HG02840 (cell line): ENCODE measurements around the gene KRTAP5-1.
"Not testable (repeated sequence)": the region's sequence is repeated elsewhere in the genome, so short reads cannot be mapped to it uniquely, and the experiment has no call there.

Source experiments
- ATAC-seq: cut with Tn5 transposase; IDR thresholded peaks from one replicate; pipeline ENCODE4 v1.9.1; 2021; ENCODE audit warnings: mild to moderate bottlenecking, moderate library complexity, moderate number of reproducible peaks; ENCODE audit not compliant: unreplicated experiment, low FRiP score

Gene KRTAP5-1, protein sequence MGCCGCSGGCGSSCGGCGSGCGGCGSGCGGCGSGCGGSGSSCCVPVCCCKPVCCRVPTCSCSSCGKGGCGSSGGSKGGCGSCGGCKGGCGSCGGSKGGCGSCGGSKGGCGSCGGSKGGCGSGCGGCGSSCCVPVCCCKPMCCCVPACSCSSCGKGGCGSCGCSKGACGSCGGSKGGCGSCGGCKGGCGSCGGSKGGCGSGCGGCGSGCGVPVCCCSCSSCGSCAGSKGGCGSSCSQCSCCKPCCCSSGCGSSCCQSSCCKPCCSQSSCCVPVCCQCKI

DNA sequence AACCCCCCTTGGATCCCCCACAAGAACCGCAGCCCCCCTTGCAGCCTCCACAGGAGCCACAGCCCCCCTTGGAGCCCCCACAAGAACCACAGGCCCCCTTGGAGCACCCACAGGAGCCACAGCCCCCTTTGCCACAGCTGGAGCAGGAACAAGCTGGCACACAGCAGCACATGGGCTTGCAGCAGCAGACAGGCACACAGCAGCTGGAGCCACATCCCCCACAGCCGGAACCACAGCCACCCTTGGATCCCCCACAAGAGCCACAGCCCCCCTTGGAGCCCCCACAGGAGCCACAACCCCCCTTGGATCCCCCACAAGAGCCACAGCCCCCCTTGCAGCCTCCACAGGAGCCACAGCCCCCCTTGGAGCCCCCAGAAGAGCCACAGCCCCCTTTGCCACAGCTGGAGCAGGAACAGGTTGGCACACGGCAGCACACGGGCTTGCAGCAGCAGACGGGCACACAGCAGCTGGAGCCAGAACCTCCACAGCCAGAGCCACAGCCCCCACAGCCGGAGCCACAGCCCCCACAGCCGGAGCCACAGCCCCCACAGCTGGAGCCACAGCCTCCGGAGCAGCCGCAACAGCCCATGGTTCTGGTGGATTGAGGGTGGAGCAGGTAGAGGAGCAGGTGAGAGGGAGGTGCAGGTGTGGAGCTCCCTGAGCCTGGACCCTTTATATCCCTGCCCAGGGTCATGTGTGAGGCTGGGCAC is at the start of gene KRTAP5-1:
TSS of gene KRTAP5-1 (minus strand) at position 623 of the 710 bp plus-strand sequence. CDS start at position 589, 34 bp downstream.
- ATAC-seq, result not testable (repeated sequence)

DNA sequence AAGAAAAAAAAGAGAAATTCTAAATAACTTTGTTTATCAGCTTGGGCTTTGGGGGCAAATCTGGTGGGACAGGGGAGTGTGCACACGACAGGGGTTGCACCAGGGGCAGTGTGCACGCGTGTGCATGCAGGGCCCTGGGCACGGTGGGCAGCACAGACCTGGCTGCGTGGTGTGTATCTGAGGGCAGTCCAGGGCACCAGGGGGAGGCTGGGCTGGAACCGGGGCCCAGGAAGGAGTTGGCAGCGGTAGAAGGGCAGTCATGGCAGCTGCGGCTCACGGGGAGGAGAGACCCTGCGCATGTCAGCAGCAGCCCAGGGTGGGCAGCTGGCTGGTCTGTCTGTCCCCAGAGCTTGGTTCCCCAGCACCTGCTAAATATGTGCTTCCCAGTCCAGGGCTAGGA is 48.8 kb upstream of the KRTAP5-1 start:
- ATAC-seq, result no peak

DNA sequence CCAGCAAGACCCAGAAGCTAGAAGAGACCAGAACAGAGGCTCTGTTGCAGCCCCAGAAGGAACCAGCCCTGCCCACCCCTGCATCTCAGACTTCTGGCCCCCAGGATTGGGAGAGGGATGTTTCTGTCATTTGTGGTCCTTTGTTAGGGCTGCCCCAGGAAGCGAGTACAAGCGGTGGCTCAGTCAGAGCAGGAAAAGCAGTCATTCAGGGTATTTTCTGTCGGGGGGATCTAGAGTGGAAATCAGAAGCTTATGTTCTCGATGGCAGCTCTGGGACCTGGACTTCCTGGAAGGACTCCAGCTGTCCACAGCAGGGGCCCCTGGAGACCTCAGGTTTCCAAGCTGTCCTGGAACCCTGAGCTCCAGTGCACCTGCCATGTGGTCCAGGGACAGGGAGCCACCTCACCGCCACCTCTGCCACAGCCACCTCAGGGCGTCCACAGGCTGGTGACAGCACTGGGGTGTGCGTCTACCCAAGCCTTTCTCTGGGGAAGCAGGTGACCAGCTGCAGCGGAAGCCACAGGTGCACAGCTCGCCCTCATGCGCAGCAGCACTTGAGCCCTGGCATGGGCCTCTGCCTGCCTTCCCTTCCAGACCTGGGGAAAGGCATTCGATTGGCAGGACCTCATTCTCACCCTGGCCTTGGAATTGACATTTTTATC is 47.1 kb upstream of the KRTAP5-1 start:
- no peak for ATAC-seq

DNA sequence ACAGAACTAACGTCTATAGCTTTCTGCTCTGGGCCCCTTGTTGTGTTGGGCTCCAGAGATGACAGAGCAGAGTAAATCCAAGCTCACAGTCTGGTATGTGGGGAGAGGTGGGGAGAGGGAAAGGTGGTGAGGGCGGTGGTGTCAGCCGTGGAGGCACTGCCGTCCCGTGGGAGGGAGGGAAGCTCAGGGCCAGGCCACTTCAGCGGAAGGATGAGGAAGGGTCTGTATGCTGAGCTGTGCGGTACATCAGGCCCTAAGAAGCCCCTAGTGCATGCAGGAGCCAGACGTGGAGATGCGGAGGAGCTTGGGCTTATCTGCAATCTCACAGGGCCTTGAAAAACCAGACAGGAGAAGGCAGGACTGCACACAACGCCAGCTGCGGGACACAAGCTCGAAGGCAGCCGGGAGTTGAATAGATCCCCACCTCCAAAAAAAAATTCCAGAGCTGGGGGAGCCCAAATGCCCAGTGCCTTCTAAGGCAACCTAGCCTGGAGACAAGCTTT is 46.0 kb upstream of the KRTAP5-1 start:
- ATAC-seq, result no peak

DNA sequence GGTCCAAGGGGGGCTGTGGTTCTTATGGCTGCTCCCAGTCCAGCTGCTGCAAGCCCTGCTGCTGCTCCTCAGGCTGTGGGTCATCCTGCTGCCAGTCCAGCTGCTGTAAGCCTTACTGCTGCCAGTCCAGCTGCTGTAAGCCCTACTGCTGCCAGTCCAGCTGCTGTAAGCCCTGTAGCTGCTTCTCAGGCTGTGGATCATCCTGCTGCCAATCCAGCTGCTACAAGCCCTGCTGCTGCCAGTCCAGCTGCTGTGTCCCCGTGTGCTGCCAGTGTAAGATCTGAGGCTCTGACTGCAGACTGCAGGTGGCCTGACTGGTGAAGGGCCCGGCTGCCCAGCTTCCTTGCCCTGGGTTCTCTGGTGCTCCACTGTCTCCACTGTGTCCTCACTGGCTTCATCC is 45.2 kb upstream of the KRTAP5-1 start:
- no peak for ATAC-seq

DNA sequence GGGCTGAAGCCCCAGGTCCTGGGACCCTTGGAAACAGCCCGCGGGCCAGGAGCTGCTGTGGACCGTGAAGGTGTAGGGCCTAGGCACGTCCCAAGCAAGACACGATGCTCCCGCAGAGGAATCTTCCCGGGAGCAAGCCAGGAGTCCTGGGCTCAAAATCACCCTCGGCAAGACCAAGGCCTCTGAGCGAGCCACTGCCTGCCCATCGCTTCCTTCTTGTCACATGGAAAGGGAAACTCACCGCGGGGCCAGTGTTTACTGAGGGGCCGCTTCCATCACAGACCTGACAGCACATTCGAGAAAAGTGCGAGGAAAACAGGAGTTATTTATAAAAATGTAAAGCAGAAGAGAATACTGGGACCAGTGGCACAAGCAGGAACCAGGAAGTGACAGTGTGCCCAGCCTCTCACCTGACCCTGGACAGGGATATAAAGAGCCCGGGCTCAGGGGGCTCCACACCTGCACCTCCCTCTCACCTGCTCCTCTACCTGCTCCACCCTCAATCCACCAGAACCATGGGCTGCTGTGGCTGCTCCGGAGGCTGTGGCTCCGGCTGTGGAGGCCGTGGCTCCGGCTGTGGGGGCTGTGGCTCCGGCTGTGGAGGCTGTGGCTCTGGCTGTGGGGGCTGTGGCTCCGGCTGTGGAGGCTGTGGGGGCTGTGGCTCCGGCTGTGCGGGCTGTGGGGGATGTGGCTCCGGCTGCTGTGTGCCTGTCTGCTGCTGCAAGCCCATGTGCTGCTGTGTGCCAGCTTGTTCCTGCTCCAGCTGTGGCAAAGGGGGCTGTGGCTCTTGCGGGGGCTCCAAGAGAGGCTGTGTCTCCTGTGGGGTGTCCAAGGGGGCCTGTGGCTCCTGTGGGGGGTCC is 44.5 kb upstream of the KRTAP5-1 start, which contains the start of gene KRTAP5-5:
TSS of gene KRTAP5-5 (plus strand) at position 450 of the 860 bp plus-strand sequence. CDS start at position 516, 66 bp downstream.
- no peak for ATAC-seq

DNA sequence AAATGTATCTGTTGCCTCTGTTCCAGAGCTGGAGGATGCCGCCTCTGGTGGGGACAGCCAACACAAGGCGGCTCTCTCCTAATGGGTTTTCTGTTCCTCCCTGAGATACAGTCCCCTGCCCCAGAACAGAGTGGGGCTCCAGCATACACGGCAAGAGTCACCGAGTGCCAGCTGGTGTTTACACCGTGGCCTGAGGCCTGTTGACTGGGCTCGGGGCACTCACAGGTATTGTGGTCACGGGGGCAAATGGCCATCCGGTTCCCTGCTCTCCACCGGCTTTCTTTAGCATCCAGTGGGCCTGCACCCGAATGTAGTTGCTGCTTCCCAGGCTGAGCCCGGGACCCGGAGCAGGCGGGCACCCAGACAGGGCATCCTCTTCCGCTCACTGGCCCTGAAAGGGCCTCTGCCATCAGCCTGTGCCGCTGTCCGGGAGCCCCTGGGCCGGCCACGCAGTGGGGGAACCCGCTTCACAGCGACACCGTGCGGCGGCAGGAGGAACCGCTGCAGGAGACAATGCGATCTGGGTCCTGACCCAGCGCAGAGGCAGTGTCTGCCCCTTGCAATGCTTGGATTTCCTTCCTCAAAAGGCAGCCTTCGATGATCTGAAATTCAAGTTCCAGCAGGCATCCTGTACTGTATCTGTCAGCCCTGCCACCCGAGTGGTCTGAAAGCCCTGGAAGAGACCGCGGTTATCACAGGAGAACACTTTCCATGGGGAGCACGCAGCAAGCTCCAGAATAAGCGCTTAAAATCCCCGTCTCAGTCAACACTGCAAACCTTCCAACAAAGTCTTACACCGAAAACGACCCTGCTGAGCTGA is 43.6 kb upstream of the KRTAP5-1 start:
- no peak for ATAC-seq

DNA sequence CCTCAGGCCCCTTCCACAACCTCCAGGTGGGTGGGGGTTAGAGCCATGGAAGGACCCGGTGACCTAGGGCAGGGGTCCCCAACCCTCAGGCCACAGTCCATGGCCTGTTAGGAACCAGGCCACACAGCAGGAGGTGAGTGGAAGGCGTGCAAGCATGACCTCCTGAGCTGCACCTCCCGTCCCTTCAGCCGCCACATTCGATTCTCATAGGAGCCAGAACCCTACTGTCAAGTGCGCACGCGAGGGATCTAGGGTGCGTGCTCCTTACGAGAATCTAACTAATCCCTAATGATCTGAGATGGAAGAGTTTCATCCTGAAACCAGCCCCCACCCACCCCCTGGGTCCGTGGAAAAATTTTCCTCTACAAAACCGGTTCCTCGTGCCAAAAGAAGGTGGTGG is 40.5 kb upstream of the KRTAP5-1 start:
- no peak for ATAC-seq

DNA sequence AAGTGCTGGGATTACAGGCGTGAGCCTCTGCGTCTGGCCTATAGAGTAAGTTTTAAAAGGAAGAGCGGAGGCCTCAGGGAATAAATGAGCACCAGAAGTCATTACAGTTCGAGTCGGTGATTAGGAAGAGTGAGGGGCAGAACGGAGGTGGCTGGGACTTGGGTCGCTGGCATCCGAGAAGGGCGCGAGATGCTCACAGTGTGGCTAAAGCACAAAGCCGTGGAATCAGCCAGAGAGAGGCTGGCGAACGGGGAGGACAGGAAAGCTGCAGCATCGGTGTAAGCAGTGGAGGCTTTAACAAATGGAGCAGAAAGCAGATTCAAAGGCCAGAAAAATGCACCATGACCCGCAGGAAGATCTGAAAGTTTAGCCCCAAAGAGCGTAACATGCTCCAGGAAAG is 39.5 kb upstream of the KRTAP5-1 start:
- ATAC-seq, result no peak

DNA sequence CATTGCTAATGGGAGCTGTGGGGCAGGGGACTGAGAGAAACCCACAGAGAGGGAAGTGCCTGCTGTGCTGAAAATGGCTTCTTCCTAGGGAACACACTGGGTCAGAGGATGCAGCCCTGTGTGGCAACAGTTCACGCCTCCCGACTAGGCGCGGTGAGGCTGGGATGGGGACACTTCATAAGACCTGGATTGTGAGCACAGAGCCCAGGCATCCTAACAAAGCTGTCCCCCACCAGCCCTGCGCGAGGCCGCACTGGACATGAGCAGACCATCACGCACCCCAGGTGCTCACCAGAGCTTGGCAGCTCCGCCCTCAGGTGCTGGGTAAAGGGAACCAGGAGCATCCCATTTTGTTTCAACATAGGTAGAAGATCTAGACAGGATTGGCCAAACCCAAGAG is 38.6 kb upstream of the KRTAP5-1 start:
- no peak for ATAC-seq

DNA sequence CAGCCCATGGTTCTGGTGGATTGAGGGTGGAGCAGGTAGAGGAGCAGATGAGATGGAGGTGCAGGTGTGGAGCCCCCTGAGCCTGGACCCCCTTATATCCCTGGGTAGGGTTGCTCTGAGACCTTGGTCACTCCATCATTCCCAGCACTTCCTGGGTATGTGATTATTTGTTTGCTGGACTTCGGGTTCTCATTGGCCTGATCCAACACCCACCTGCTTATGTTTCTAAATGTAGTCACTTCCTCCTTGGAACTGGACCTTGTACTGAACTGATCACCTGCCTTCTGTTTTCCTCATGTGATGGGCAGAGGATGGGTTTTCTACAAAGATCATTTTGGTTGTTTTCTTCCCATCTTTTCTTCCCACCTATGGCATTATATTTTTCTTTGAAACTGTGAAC is 37.0 kb upstream of the KRTAP5-1 start, which contains the start of gene KRTAP5-4:
TSS of gene KRTAP5-4 (minus strand) at position 53 of the 400 bp plus-strand sequence. CDS start at position 8, 45 bp downstream.
- ATAC-seq, result no peak

DNA sequence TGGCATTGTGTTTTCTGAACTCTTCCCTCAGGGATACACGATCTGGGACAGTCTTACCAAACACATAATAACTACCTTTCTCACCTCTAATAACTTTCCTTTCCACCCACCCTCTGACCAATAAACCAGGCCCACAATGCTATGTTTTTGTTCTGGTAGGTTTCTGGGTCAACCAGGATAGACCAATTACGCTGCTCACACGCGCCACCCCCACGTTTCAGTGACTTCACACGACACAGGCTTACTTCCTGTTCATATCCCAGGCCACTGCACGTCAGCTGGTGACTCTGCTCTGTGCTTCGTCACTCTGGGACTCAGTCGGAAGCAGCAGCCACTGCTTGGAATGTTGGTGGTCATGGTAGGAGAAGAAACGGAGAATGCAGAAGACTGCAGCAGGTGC is 34.4 kb upstream of the KRTAP5-1 start:
- ATAC-seq, result no peak

DNA sequence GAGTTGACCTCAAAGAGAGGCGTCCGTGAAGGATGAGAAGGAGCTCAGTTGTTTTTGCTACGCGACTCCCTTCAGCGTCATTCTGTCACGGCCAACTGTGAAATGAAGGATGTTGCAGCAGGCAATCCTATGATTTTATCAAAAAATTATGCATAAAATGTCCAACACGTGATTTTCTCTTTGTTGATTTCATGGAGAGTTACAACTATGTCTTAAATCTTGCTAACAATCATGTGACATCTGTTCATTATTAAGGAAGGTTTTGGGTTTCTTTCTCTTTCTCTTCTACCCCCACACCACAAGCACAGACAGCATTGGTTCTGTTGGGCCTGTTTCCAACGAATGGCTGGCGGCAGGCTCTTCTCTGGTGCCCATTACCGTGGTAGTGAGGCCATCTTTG is 33.1 kb upstream of the KRTAP5-1 start:
- no peak for ATAC-seq

DNA sequence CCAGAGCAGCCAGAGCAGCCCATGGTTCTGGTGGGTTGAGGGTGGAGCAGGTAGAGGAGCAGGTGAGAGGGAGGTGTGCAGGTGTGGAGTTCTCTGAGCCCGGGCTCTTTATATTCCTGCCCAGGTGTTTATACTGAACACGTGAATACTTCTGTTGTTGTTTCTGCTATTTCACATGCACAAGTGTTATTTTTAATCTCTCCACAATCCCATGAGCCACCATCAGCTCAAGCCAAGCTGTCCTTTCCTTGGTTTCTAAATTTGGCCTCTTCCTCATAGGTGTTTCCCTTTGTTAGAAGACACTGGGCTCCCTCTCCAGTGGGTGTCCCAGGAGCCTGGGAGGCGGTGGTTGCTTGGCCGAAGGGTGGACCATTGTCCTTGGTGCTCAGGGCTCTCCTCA is 23.3 kb upstream of the KRTAP5-1 start, which contains the start of gene KRTAP5-3:
TSS of gene KRTAP5-3 (minus strand) at position 101 of the 400 bp plus-strand sequence. CDS start at position 23, 78 bp downstream.
- no peak for ATAC-seq

DNA sequence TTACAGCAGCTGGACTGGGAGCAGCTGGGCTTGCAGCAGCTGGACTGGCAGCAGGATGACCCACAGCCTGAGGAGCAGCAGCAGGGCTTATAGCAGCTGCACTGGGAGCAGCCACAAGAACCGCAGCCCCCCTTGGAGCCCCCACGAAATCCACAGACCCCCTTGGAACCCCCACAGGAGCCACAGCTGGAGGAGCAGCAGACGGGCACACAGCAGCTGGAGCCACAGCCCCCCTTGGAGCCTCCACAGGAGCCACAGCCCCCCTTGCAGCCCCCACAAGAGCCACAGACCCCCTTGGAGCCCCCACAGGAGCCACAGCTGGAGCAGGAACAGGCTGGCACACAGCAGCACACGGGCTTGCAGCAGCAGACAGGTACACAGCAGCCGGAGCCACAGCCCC is 22.8 kb upstream of the KRTAP5-1 start:
- ATAC-seq, result not testable (repeated sequence)

DNA sequence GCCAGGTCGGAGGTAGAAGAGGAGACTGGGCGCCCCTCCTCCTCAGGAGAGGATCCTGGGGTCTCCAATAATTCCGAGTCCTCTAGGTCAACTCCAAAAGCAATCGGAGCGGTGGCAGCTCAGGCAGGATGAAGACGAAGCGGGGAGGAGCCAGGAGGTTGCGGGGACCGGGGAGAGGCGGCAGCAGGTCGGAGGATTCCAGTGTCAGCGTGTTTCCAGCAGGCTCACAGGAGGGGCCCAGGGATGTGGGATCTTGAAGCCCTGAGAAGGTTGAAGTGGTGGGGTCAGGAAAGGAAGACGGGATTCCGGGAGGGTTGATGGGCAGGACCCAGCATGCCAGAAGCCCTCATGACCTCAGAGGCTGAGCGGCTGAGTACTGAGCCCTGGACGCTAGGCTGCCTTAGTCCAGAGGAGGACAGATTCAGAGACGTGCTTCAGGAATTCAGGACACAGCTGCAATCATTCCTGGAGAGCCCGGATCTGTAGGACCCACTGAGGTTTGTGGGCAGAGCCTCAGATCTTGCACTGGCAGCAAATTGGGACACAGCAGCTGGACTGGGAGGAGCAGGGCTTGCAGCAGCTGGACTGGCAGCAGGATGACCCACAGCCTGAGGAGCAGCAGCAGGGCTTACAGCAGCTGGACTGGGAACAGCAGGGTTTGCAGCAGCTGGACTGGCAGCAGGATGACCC is 22.2 kb upstream of the KRTAP5-1 start:
- not testable (repeated sequence) for ATAC-seq

DNA sequence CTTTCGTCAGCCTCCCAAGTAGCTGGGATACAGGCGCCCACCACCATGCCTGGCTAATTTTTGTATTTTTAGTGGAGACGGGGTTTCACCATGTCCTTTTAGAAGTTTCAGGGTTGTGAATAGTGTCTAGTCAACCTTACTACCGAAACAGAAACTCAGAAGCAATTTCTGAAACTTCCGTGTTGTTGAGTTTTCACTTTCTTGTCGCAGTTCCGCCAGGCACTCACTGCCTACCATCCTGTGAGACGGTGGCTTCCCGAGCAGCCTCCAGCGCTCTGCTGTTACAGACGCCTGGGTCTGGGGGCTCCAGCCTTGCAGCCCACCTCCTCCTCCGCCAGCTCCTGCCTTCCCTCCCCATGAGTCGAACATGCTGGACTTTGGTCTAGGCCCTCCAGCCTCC is 20.8 kb upstream of the KRTAP5-1 start:
- ATAC-seq, result peak; percentile 62

DNA sequence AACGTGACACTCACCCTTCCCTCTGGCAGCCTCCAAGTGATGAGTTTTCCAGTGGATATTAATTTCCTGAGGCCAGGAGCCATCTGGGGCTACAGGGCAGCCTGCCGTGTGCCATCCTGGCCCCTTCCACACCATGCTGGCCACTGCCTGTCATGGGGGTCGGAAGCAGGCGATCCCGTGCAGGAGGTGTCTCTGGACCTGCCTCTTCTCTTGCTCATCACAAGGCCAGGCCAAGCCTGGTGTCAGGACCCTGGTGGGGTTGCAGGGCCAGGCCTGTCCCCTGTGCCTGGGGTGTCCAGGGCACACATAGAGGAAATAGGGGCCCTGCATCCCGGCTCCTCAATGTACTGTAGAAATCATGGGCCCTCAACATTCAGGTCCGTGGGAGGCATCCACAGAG is 19.6 kb upstream of the KRTAP5-1 start:
- no peak for ATAC-seq

DNA sequence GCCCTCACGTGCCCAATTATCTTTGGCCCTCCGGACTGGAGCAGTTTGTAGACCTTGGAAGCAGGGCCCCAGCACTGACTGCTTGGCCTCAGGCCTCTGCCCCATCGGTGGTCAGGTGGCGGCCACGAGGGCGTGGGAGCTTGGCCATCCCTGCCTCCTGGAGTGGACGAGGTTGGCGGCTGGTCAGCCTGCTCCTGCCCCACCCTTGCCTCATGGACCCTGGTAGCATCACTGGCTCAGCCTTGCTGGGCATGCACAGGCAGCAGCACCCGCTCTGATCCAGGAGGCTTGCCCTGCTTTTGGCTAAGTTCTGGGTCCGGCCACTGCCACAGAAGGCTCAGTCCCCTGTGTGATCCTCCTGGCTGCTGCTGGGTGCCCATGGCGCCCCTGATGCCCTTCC is 19.1 kb upstream of the KRTAP5-1 start:
- no peak for ATAC-seq
